ENCODE results near the gene ARHGAP31.

ARHGAP31 gene

DNA sequence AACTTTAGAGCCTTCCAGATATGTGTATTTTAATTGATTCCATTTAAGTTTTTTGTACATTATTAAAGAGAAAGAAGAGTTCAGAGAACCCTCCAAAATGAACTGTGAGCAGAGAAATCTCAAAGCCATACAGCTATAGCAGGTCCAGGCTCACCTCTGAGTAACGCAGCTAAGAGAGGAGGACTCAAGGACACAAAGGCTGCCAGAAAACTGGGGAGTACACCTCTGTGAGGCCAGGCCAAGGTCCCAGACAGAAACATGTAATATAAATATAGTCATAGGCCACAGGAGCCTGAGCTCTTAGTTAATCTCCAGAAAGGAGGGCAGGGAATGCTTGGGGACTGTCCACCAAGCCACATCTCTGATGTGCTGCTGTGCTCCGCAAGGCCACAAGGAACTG, 102.7 kb downstream of the ARHGAP31 start:
- no peak for DNase-seq

DNA sequence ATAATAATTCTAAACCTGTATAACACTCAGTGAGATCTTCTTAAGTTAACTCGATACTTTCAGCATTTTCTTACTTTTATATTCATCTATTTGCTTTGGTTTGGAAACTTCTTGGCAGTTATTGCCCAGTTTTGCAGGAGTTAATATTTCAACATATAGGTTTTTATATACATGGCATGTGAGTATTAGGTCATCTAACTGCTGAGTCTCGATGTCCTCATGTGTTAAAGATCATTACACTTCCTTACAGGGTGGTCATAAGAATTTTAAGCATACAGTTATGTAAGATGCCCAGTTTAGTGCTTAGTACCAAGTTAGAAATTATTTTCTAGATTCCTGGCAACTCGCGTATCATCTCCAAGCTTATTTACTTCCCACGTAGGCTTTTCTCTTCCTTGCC, 106.3 kb downstream of the ARHGAP31 start:
- DNase-seq = no peak

GRCh38 chr3:119401069-119401468, 106.9 kb downstream of the ARHGAP31 start:
- no peak for DNase-seq

DNA sequence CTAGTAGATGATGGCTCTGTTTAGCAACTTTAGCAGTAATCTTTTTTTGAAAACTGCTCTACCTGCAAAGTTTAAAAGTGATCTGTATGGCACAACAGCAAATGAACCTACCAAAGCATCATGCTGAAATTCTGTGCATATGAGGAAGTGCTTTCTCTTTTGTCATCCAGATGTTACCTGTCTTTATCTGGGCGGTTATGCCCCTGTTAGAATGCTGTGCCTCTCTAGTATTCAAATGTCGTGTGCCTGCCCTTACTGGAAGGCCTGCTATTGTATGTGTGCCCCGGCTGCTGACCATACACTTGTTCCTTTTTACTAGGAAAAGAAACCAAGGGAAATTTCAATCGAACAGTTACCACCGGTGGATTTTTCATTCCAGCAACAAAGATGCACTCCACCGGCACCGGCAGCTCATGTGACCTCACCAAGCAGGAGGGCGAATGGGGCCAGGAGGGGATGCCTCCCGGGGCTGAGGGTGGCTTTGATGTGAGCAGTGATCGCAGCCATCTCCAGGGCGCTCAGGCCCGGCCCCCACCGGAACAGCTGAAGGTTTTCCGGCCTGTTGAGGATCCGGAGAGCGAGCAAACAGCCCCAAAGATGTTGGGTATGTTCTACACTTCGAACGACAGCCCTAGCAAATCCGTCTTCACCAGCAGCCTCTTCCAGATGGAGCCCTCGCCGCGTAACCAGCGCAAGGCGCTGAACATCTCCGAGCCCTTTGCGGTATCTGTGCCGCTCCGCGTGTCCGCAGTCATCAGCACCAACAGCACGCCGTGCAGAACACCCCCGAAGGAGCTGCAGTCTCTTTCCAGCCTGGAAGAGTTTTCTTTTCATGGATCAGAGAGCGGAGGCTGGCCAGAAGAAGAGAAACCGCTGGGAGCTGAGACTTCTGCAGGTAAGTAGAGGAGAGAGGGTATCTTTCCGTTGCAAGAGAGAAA, 107.6 kb downstream of the ARHGAP31 start:
- no peak for DNase-seq

GRCh38 chr3:119402791-119403190, 108.6 kb downstream of the ARHGAP31 start:
- no peak for DNase-seq

GRCh38 chr3:119403201-119403600, 109.0 kb downstream of the ARHGAP31 start:
- DNase-seq = no peak

- DNase-seq = no peak
Measured at GRCh38 chr3:119405315-119405714, 111.1 kb downstream of the ARHGAP31 start.

DNA sequence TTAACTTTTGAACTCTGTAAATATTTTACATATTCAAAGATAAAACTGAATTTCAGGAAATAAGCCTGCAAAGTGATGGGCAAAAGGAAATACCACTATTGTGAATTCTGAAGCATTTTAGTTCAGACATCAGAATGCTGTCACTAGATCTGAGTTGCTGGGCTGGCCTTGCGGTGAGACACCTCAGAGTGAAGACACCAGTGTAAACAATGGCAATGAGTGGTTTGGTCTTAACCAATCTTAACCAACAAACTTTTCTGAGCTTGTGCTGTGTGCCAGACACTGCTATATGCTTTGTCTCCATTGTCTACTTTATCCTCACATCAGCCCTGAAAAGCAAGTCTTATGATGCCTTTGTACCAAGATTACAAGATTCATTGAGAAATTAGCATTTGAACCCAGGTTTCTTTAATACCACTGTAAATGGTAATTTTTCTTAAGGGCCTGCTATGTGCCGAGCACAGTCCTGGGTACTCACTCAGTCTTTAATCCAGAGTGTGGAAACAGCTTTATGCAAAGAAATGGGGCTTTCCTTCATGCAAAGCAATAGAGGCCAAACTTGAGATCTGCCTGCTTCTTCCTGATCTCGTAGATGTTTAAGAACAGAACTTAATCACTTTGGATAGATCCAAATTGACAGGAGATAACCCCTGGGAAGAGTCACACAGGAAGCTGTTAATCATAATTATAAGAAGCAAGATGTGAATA, 114.2 kb downstream of the ARHGAP31 start:
- DNase-seq = no peak

- no peak for DNase-seq
Measured at GRCh38 chr3:119409844-119410243, 115.7 kb downstream of the ARHGAP31 start.

DNA sequence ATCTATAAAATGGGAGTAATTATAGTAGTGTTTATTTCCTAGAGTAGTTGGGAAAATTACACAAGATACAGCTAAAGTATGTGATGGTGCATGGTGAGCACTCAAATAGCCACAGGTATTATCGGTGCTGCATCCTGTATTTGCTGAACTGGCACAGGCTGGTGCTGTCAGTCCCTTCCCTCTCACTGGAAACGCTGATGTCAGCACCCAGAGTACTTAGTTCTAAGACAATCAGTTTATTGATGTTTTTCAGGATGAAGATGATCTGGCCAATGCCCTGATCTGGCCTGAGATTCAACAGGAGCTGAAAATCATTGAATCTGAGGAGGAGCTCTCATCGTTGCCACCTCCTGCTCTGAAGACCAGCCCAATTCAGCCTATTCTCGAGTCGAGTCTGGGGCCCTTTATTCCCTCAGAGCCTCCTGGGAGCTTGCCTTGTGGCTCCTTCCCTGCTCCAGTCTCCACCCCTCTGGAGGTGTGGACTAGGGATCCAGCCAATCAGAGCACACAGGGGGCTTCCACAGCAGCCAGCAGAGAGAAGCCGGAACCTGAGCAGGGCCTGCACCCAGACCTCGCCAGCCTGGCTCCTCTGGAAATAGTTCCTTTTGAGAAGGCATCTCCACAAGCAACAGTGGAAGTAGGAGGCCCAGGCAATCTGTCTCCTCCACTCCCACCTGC, 119.6 kb downstream of the ARHGAP31 start:
- no peak for DNase-seq

- DNase-seq = no peak
Measured at GRCh38 chr3:119416873-119417272, 122.7 kb downstream of the ARHGAP31 start.

DNA sequence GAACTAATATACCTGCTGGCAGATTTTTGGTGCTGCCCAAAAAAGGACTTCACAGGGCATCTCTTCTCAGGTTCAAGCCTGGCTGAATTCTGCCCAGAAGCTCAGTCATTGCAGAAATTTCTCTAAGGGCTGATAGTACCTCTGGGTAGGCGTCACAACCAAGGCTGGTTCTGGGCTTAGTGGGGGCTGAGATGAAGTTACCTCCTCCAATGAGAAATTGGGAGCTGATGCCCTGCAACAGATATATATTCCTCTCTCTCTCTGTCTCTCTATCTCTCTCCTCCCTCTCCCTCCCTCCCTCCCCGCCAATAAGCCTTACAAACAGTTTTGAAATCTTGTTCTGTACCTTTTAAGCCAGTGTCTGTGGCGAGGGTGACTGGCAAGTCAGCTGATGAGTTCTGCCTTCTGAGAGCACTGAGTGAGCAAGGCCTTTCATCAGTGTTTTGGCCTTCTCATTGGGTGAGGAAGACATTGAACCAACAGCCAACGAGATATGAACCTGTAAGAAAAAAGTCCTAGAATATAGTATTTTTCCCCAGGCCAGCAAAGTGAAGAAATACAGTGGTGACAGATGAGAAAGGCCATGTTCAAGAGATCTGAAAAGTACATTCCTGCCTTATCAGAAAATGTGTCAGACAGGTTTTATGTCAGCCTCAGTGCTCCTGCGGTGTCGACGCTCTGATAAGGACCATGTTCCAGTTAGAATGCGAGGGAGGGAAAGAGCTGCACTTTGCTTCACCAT, 123.8 kb downstream of the ARHGAP31 start:
- DNase-seq = no peak

- no peak for DNase-seq
Measured at GRCh38 chr3:119418641-119419040, 124.5 kb downstream of the ARHGAP31 start.

- DNase-seq = no peak
Measured at GRCh38 chr3:119420196-119420595, 126.0 kb downstream of the ARHGAP31 start.

- no peak for DNase-seq
Measured at GRCh38 chr3:119427669-119428068, 133.5 kb downstream of the ARHGAP31 start.

DNA sequence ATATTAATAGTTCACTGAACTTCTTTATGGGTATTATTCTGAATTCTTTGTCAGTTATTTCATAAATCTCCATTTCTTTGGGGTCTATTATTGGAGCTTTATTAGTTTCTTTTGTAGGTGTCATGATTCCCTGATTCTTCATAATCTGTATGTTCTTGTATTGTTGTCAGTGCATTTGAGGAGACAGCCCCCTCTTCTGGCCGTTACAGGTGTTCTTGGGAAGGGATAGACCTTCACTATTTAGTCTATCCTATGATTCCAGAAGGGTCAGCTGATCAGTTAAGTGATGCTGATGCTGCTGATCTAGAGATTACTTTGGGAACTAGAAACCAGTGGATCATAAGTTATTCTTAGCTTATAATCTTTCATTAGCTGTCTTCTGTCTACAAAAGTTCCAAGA, 134.4 kb downstream of the ARHGAP31 start:
- DNase-seq = no peak

- no peak for DNase-seq
Measured at GRCh38 chr3:119433613-119434325, 139.6 kb downstream of the ARHGAP31 start.

- DNase-seq = no peak
Measured at GRCh38 chr3:119434703-119435102, 140.5 kb downstream of the ARHGAP31 start.

DNA sequence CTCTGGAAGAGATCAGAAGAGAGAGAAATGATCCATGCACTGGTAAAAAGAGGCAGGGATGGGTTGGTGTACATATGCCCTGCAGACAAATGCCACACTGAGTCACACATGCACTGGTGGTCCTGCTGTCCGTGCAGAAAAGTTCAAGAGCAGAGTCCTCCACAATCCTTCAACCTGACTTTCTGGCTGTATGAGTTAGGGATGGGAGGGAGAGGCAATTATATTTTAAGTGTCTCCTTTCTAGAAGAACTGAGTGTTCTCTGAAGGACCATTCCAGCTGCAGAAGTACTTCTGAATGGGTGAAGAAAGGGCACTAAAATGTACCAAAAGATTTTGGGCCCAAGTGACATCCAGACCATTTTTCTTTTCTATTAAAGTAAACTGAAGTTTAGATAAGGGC, 142.8 kb downstream of the ARHGAP31 start:
- DNase-seq = no peak

GRCh38 chr3:119437691-119438258, 143.6 kb downstream of the ARHGAP31 start:
- no peak for DNase-seq

- no peak for DNase-seq
Measured at GRCh38 chr3:119443179-119443578, 149.0 kb downstream of the ARHGAP31 start.

DNA sequence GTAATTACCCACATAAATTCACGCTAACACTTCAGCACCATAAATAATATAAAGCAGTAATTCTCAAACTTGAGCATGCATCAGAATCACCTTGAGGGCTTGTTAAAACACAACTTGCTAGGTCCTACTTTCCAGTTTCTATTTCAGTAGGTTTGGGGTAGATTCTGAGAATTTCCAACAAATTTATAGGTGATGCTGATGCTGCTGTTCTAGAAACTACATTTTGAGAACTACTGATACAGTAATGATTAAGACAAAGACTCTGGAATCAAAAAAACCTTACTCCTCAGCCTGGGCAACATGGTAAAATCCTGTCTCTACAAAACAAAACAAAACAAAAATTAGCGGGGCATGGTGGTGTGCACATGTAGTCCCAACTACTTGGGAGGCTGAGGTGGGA, 150.4 kb downstream of the ARHGAP31 start:
- no peak for DNase-seq
